HL-60 (cell line): ENCODE data around the gene ABCC8.

ENCODE experiments used
- CTCF ChIP-seq: IDR thresholded peaks from one replicate; pipeline ENCODE4 v1.5.1; 2011; ENCODE audit warnings: low read length, control low read depth, inconsistent platforms; ENCODE audit not compliant: insufficient read depth
- GABPA ChIP-seq: IDR thresholded peaks from 2 replicates; pipeline ENCODE4 v1.6.1; 2012; ENCODE audit warnings: low read depth
- POLR2AphosphoS5 ChIP-seq: IDR thresholded peaks from 2 replicates; pipeline ENCODE4 v1.6.1; 2012; ENCODE audit warnings: low read depth
- REST ChIP-seq: IDR thresholded peaks from 2 replicates; pipeline ENCODE4 v1.6.1; 2012; ENCODE audit warnings: low read depth; ENCODE audit not compliant: insufficient replicate concordance
- SPI1 ChIP-seq: IDR thresholded peaks from 2 replicates; pipeline ENCODE4 v1.6.1; 2012; ENCODE audit warnings: low read depth, mild to moderate bottlenecking, borderline replicate concordance

GRCh38 chr11:17445240-17445795, 31.3 kb downstream of the ABCC8 start:
- TF ChIP-seq CTCF: no peak
- no peak for TF ChIP-seq REST
- no peak for TF ChIP-seq POLR2AphosphoS5
- TF ChIP-seq GABPA: no peak
- no peak for TF ChIP-seq SPI1
